Loucy (cell line): ENCODE results near the gene TECTB.

Experiments used
- CTCF ChIP-seq: fragments of 200-600 bp; sonication (generic); conservative IDR thresholded peaks from 2 replicates; pipeline ENCODE4 v1.5.1; 2014; ENCODE audit warnings: mild to moderate bottlenecking, antibody characterized with exemption, low read length
- EZH2phosphoT487 ChIP-seq: fragments of 200-600 bp; IDR thresholded peaks from 2 replicates; pipeline ENCODE4 v1.6.1; 2018; ENCODE audit warnings: antibody characterized with exemption, mild to moderate bottlenecking, moderate library complexity, borderline replicate concordance

GRCh38 chr10:112336556-112337201 lies 53.5 kb downstream of the TECTB start:
- TF ChIP-seq CTCF (no peak), EZH2phosphoT487 (no peak)
